Karpas-422 (cell line): ENCODE results near the gene RAB27A. TPM values are rescaled to one million over a fixed set of nuclear protein-coding genes. Genes with fewer than 3 reads are reported as not detected.

ENCODE experiments used
- total RNA-seq: library from RNA; depleted of rRNA; stranded (reverse); fragments of >200 nt; shearing (Covaris generic); gene quantifications from 2 replicates; pipeline ENCODE4 v1.2.3, GENCODE V29; 2014; ENCODE audit warnings: low replicate concordance; rRNA removed

The RAB27A gene
- total RNA-seq, 1 experiment from 2014 or later, result 1.3 TPM

Other genes with a start within 250 kb of the RAB27A start
- gene RSL24D1, start 92.9 kb downstream of the RAB27A start, total RNA-seq, result 123 and 235 TPM in 2 replicates
- 17.1 and 18.2 TPM in 2 replicates for gene PIGBOS1, start 29.3 kb upstream of the RAB27A start, total RNA-seq
- gene PIGB, start 29.4 kb upstream of the RAB27A start, total RNA-seq, result 15.6 and 46.6 TPM in 2 replicates
- 51.9 and 68.3 TPM in 2 replicates for gene CCPG1, start 118.5 kb upstream of the RAB27A start, total RNA-seq
- 6.9 and 12.4 TPM in 2 replicates for gene PIERCE2, start 118.7 kb upstream of the RAB27A start, total RNA-seq
- 0.19 and 0.22 TPM in 2 replicates for gene DNAAF4, start 218.4 kb upstream of the RAB27A start, total RNA-seq